ENCODE data around the gene EPSTI1.

- TF ChIP-seq EZH2phosphoT487 (IDR thresholded peaks at IDR 0.05; ENCODE audit: insufficient read depth, low read depth) (no peak), EZH2 (IDR thresholded peaks at IDR 0.05; ENCODE audit: insufficient read depth, poor library complexity, severe bottlenecking) (no peak)
Measured at GRCh38 chr13:42878721-42879120, 113.3 kb downstream of the EPSTI1 start.

All from GM23248 (cell line).